KMS-11 (cell line): ENCODE results near the gene SKA3.

Source experiments
- H2AFZ ChIP-seq: fragments of 200-600 bp; sonication (generic); 2 replicates; pipeline ENCODE4 v1.6.1; 2016; ENCODE audit warnings: antibody characterized with exemption, mixed run types, low read depth
- H3K27ac ChIP-seq: fragments of 200-600 bp; sonication (generic); 2 replicates; pipeline ENCODE4 v1.6.1; 2016; ENCODE audit warnings: mild to moderate bottlenecking, mixed run types
- H3K27me3 ChIP-seq: fragments of 200-600 bp; sonication (generic); 2 replicates; pipeline ENCODE4 v1.6.1; 2017; ENCODE audit warnings: mild to moderate bottlenecking, low read depth, mixed run types, moderate library complexity; ENCODE audit not compliant: insufficient read depth
- H3K36me3 ChIP-seq: fragments of 200-600 bp; sonication (generic); 2 replicates; pipeline ENCODE4 v1.6.1; 2017; ENCODE audit warnings: mild to moderate bottlenecking, mixed run types; ENCODE audit not compliant: insufficient read depth
- H3K4me1 ChIP-seq: fragments of 200-600 bp; sonication (generic); 2 replicates; pipeline ENCODE4 v1.6.1; 2016; ENCODE audit warnings: mild to moderate bottlenecking, low read depth, mixed run types; ENCODE audit not compliant: poor library complexity, severe bottlenecking
- H3K4me2 ChIP-seq: fragments of 200-600 bp; sonication (generic); 2 replicates; pipeline ENCODE4 v1.7.0; 2016; ENCODE audit warnings: mild to moderate bottlenecking, mixed run types
- H3K4me3 ChIP-seq: fragments of 200-600 bp; sonication (generic); IDR thresholded peaks from 2 replicates; pipeline ENCODE4 v1.6.1; 2017; ENCODE audit warnings: low read depth, low read length, mixed read lengths; ENCODE audit not compliant: insufficient read depth
- H3K79me2 ChIP-seq: fragments of 200-600 bp; sonication (generic); 2 replicates; pipeline ENCODE4 v1.6.1; 2016; ENCODE audit warnings: low read depth, mixed run types; ENCODE audit not compliant: insufficient read depth
- H3K9ac ChIP-seq: fragments of 200-600 bp; sonication (generic); 2 replicates; pipeline ENCODE4 v1.6.1; 2016; ENCODE audit warnings: mild to moderate bottlenecking, mixed run types
- H4K20me1 ChIP-seq: fragments of 200-600 bp; sonication (generic); 2 replicates; pipeline ENCODE4 v1.6.1; 2016; ENCODE audit warnings: mild to moderate bottlenecking, mixed run types; ENCODE audit not compliant: insufficient read depth
- CTCF ChIP-seq: fragments of 200-600 bp; sonication (generic); conservative IDR thresholded peaks from 2 replicates; pipeline ENCODE4 v1.6.1; 2017; ENCODE audit warnings: low read depth, mild to moderate bottlenecking, antibody characterized with exemption, low read length, moderate library complexity, mixed read lengths

Gene SKA3

GRCh38 chr13:21119526-21119925, 56.8 kb downstream of the SKA3 start:
- H3K9ac ChIP-seq, result no peak overlapping the region
- no peaks in the 10 kb centered on the region for H4K20me1 ChIP-seq
- H3K27me3 ChIP-seq, result no peaks in the 10 kb centered on the region
- no peak overlapping the region for H2AFZ ChIP-seq
- no peak overlapping the region for H3K27ac ChIP-seq
- H3K36me3 ChIP-seq, result no peaks in the 10 kb centered on the region
- no peaks in the 10 kb centered on the region for H3K79me2 ChIP-seq
- H3K4me1 ChIP-seq, result no peaks in the 10 kb centered on the region
- no peak overlapping the region for H3K4me2 ChIP-seq
- TF ChIP-seq CTCF, result no peak
- no peak overlapping the region for H3K4me3 ChIP-seq

DNA sequence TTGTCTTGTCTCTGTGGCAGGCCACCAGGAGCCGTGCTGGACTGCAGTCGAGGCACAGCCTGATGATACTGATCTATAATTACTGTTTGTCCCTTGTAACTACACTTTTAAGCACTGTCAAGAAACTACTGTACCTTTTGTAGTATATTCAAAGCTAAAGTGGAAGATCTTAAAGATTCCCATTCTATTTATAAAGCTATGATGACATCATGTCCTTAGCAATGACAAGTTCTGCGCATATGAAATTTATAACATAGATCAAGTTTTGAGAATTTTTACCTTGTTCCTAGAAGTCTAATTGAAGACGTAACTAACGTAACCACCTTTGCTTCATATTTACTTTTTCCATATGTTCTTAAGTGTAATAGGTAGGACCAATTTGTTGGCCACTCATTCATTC, 58.2 kb downstream of the SKA3 start:
- Histone ChIP-seq H4K20me1 (no peaks in the 10 kb centered on the region), H3K4me3 (no peak overlapping the region), H3K27me3 (no peaks in the 10 kb centered on the region), H3K4me2 (no peak overlapping the region), H3K4me1 (no peaks in the 10 kb centered on the region), H3K9ac (no peak overlapping the region), H2AFZ (no peak overlapping the region), H3K27ac (no peak overlapping the region), H3K79me2 (no peaks in the 10 kb centered on the region), H3K36me3 (no peaks in the 10 kb centered on the region)
- TF ChIP-seq CTCF, result no peak

- no peaks in the 10 kb centered on the region for H3K36me3 ChIP-seq
- no peaks in the 10 kb centered on the region for H3K27me3 ChIP-seq
- no peak overlapping the region for H3K4me3 ChIP-seq
- H4K20me1 ChIP-seq, result no peaks in the 10 kb centered on the region
- no peak overlapping the region for H3K4me2 ChIP-seq
- no peaks in the 10 kb centered on the region for H3K4me1 ChIP-seq
- H3K27ac ChIP-seq, result no peak overlapping the region
- TF ChIP-seq CTCF, result no peak
- H3K79me2 ChIP-seq, result no peaks in the 10 kb centered on the region
- no peak overlapping the region for H3K9ac ChIP-seq
- no peak overlapping the region for H2AFZ ChIP-seq
Measured at GRCh38 chr13:21117104-21117809, 59.1 kb downstream of the SKA3 start.

DNA sequence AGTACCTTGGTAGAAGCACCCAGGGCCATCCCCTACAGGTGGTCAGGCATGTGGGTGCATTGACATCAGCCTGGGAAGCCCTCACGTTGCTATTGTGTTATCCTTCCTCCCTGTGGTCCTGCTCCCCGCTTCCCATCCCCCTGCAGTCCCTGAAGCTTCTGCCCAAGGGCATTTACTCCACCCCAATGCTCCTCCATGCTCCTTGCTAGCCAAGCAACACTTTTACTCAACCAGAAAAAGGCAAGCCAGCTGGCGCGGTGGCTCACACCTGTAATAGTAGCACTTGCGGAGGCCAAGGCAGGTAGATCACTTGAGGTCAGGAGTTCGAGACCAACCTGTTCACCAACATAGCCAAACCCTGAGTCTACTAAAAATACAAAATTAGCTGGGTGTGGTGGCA, 60.2 kb downstream of the SKA3 start:
- Histone ChIP-seq H3K79me2 (no peaks in the 10 kb centered on the region), H4K20me1 (no peaks in the 10 kb centered on the region), H3K27me3 (no peaks in the 10 kb centered on the region), H3K4me3 (no peak overlapping the region), H3K36me3 (no peaks in the 10 kb centered on the region), H2AFZ (no peak overlapping the region), H3K9ac (no peak overlapping the region), H3K4me1 (no peaks in the 10 kb centered on the region), H3K4me2 (no peak overlapping the region), H3K27ac (no peak overlapping the region)
- no peak for TF ChIP-seq CTCF
